IPS-20b (cell line): ENCODE data around the gene PDE8B.

Experiments used
- H3K27ac ChIP-seq: one replicate; pipeline ENCODE4 v1.5.1; 2013; ENCODE audit warnings: low read length
- H3K27me3 ChIP-seq: 2 replicates; pipeline ENCODE4 v1.6.1; 2013; ENCODE audit warnings: mild to moderate bottlenecking, low read length, inconsistent platforms; ENCODE audit not compliant: insufficient read depth
- H3K36me3 ChIP-seq: 2 replicates; pipeline ENCODE4 v1.6.1; 2013; ENCODE audit warnings: low read depth, mild to moderate bottlenecking, inconsistent platforms, low read length, moderate library complexity; ENCODE audit not compliant: insufficient read depth
- H3K4me1 ChIP-seq: 2 replicates; pipeline ENCODE4 v1.6.1; 2013; ENCODE audit warnings: mild to moderate bottlenecking, control low read depth, inconsistent platforms, low read length, moderate library complexity; ENCODE audit not compliant: insufficient read depth
- H3K4me3 ChIP-seq: 2 replicates; pipeline ENCODE4 v1.5.1; 2013; ENCODE audit warnings: mild to moderate bottlenecking, low read length, inconsistent platforms
- H3K9ac ChIP-seq: 2 replicates; pipeline ENCODE4 v1.6.1; 2013; ENCODE audit warnings: low read depth, mild to moderate bottlenecking, inconsistent platforms, low read length, moderate library complexity
- H3K9me3 ChIP-seq: 2 replicates; pipeline ENCODE4 v1.6.1; 2013; ENCODE audit warnings: mild to moderate bottlenecking, low read depth, low read length, inconsistent platforms; ENCODE audit not compliant: insufficient read depth

Gene PDE8B

DNA sequence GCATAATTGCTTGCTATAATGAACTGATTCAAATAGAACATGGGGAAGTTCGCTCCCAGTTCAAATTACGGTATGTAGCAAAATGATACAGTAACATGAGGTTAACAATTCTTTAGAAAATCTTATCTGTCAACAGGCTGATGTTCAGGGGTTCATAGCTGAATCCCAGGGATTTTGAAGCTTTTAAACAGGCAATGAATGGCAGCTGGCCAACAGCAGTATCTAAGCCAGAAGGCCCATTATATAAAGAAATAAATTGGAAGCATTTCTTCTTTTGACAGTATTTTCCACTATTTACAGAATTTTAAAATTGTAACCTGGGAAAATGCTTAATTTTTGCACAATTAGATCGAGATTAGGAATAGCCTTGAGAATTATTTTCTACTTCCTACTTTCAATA, 126.8 kb downstream of the PDE8B start:
- Histone ChIP-seq H3K9ac (no peak overlapping the region), H3K27ac (no peak overlapping the region), H3K36me3 (no peaks in the 10 kb centered on the region)

DNA sequence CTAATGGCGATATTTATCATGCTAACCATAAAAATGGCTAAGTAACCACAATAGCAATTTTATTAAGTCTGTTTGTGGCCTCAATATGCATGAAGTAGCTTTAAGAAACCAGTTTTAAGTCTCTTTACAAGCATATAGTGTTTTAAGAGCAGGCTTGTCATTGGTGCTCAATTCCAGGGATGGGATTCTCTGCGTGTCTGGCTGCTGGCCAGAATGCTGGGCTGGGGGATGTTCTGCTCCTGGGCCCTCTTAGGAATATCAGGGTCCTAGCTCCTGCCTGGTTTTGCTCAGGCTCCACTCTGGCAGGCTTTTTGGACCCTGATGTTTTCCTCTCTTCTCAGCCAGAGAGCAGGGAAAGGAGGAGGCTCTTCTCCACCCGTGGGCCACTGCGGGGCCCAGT, 127.2 kb downstream of the PDE8B start:
- H3K27me3 ChIP-seq, result no peaks in the 10 kb centered on the region
- no peak overlapping the region for H3K4me3 ChIP-seq
- no peak overlapping the region for H3K27ac ChIP-seq
- peaks cover 21% of the 10 kb centered on the region for H3K4me1 ChIP-seq
- H3K36me3 ChIP-seq, result no peaks in the 10 kb centered on the region
- no peak overlapping the region for H3K9ac ChIP-seq
- H3K9me3 ChIP-seq, result no peaks in the 10 kb centered on the region

More for the DNA sequence above, 126.8 kb downstream of the PDE8B start:
- no peaks in the 10 kb centered on the region for H3K9me3 ChIP-seq
- no peaks in the 10 kb centered on the region for H3K27me3 ChIP-seq
- H3K4me1 ChIP-seq, result peaks cover 21% of the 10 kb centered on the region
- H3K4me3 ChIP-seq, result no peak overlapping the region

DNA sequence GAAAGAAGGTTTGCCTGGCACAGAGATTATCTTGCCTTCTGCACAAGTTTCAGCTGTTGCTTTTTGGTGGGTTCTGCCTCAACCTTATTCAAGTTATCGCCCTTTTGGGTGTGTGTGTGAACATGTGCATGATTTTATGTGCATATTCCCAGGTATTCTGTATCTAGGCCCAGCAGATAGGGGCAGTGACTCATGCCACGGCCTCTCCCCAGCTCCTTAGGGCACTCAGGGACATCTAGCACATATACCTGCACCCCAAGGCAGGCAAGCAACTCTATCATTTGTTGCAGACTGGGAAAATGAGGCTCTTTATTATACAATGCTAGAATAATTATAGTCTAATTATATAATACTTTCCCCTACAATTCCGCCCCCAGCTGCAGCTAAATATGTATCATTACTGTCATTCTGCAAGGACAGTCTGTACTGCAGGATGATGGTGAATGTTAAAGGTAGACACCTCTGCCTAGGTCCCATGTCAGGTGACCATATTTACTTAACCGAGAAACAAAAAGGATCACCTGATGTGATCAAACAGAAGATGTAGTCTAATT, 128.9 kb downstream of the PDE8B start:
- Histone ChIP-seq H3K27me3 (no peaks in the 10 kb centered on the region), H3K36me3 (no peaks in the 10 kb centered on the region), H3K4me3 (no peak overlapping the region), H3K4me1 (peaks cover 8% of the 10 kb centered on the region), H3K9me3 (no peaks in the 10 kb centered on the region), H3K27ac (no peak overlapping the region), H3K9ac (no peak overlapping the region)

DNA sequence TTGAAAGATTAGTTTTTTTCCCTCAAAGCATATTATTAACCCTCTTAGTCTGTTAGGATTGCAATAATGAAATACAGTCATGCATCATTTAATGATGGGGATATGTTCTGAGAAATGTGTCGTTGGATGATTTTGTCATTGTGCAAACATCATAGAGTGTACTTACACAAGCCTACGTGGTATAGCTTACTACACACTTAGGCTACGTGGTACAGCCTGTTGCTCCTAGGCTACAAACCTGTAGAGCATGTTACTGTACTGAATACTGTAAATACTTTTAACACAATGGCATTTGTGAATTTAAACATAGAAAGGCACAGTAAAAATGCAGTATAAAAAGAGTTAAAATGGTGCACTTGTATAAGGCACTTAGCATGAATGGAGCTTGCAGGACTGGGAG, 132.7 kb downstream of the PDE8B start:
- Histone ChIP-seq H3K4me3 (no peak overlapping the region), H3K36me3 (no peaks in the 10 kb centered on the region), H3K27ac (no peak overlapping the region)

DNA sequence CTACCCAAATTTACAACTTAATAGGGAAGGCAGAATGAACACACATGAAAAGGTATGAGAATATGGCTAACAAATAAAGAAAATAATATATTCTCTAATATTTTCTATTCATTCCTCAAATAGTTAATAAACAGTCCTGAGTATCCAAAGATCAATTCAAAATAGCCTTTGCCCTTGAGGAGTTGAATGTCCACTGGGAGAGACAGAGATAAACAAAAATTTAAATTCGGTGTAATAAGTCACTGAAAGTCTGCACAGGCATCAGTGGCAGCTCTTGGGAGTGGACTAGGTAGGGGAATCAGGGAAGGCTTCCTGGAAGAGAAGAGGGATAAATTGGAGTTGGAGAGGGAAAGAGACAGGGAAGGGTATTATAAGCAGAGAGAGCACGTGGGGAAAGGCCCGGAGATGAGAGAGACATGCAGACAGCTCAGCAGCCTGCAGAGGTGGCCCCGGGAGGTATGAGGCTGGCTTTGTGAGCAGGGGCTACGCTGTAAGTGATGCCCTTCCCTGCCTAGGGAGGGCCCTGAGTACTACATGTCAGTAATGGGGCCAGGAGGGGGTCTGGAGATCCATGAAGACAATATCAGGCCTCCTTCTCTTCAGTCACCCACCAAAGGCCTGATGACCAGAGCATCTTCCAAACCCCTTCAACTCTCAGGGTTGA, 137.1 kb downstream of the PDE8B start:
- Histone ChIP-seq H3K4me3 (no peak overlapping the region), H3K9me3 (no peaks in the 10 kb centered on the region), H3K4me1 (no peaks in the 10 kb centered on the region)

More for the DNA sequence above, 132.7 kb downstream of the PDE8B start:
- H3K9ac ChIP-seq, result no peak overlapping the region
- no peaks in the 10 kb centered on the region for H3K27me3 ChIP-seq
- no peaks in the 10 kb centered on the region for H3K9me3 ChIP-seq
- H3K4me1 ChIP-seq, result no peaks in the 10 kb centered on the region; the same call in 1 of the 2 replicates

DNA sequence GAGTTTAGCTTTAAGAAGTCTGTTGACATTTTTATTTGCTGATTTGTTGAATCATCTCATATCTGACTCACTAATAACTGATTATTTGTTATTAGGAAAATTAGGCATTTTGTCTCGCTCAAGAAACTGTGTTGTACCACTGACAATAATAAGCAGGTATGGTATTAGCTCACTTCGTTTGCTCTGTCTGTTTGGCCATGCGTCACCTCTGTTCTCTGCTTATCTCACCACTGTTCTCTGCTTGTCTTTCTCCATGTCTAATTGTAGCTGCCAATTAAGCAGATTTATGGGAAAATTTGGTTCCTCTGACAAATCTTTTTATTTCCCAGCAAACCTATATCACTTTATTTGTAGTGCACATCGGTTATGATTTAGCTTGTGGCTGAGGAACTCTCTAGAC, 142.8 kb downstream of the PDE8B start:
- Histone ChIP-seq H3K9me3 (no peaks in the 10 kb centered on the region), H3K4me3 (no peak overlapping the region), H3K9ac (no peak overlapping the region), H3K4me1 (no peaks in the 10 kb centered on the region; the same call in 1 of the 2 replicates), H3K27me3 (no peaks in the 10 kb centered on the region), H3K27ac (no peak overlapping the region), H3K36me3 (no peaks in the 10 kb centered on the region)

More for the DNA sequence above, 137.1 kb downstream of the PDE8B start:
- H3K27me3 ChIP-seq, result no peaks in the 10 kb centered on the region
- no peaks in the 10 kb centered on the region for H3K36me3 ChIP-seq
- no peak overlapping the region for H3K9ac ChIP-seq
- no peak overlapping the region for H3K27ac ChIP-seq

DNA sequence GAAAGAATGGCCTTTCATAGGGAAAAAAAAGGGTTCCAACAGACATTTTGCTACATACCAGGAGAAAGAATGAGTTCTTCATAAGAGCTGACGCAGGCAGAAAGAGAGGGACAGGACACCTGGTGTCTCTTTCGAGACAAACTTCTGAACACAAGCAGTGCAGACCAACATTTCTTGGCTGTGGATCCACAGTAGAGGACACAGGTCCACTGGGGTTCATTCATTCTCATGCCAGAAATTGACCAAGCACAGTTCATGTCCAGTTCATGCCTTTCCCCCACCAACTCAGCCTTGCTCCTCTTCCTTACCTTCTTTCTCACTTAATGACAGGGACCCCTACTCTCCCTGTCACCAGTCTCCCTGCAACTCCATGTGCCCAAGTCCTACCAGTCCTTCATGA, 144.0 kb downstream of the PDE8B start:
- H3K27ac ChIP-seq, result no peak overlapping the region
- no peaks in the 10 kb centered on the region for H3K9me3 ChIP-seq
- no peaks in the 10 kb centered on the region; the same call in 1 of the 2 replicates for H3K4me1 ChIP-seq
- no peaks in the 10 kb centered on the region for H3K36me3 ChIP-seq
- no peak overlapping the region for H3K4me3 ChIP-seq
- no peak overlapping the region for H3K9ac ChIP-seq
- H3K27me3 ChIP-seq, result no peaks in the 10 kb centered on the region

DNA sequence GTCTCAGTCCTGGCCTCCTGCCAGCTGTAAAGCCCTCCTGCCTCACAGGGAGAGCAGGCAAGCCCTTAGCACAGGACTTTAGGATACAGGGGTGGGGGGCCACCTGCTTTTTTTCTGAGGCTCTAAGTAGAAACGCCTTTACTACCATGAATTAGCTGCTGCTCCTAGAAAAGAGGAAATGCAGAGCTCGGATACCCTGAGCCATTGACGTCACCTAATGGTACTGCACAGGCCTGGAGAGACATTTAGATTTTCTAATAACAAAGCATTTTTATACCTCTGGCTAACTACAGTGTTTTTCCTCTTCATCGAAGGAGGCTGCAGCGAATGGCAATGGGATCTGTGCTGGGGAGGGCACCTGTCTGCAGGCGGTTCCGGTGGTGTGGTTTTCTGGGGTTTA, 144.6 kb downstream of the PDE8B start:
- H3K4me3 ChIP-seq, result no peak overlapping the region
- H3K27me3 ChIP-seq, result no peaks in the 10 kb centered on the region
- no peaks in the 10 kb centered on the region; the same call in 1 of the 2 replicates for H3K4me1 ChIP-seq
- H3K36me3 ChIP-seq, result no peaks in the 10 kb centered on the region
- H3K27ac ChIP-seq, result no peak overlapping the region
- H3K9me3 ChIP-seq, result no peaks in the 10 kb centered on the region
- H3K9ac ChIP-seq, result no peak overlapping the region

DNA sequence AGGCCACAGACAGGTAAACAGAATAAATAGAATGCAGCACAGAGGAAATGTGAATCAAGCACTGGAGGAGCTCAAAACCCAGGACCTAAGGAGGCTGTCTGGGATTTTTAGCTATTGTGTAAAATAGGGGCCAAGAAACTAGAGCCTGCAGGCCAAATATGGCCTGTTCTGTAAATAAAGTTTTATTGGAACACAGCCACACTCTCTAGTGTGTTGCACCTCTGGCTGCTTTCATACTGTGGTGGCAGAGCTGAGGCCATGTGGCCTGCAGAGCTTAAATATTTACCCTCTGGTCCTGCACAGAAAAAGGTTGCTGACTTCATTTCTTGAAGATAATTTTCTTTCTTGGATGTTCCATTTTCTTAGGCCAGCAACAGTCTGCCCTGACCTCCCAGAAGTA, 145.3 kb downstream of the PDE8B start:
- Histone ChIP-seq H3K9ac (no peak overlapping the region), H3K36me3 (no peaks in the 10 kb centered on the region), H3K4me1 (no peaks in the 10 kb centered on the region; the same call in 1 of the 2 replicates), H3K4me3 (no peak overlapping the region), H3K27me3 (no peaks in the 10 kb centered on the region), H3K27ac (no peak overlapping the region), H3K9me3 (no peaks in the 10 kb centered on the region)

DNA sequence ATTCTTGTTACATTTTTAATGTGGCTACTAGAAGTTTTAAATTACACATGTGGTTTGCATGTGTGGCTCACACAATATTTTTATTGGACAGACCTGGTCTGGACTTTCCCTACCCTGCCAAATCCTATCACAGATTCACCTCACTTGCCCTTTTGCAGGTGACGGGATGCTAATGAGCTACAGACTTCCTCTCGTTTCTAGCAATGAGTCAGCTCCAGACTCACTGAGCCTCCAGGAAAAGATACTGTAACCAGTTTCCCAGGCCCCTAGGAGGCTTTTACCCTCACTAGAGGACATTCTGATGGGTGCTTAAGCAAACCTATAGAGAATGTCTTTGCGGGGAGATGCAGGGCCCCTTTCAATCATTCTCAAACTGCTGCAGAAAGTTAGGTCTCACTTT, 146.3 kb downstream of the PDE8B start:
- H3K4me3 ChIP-seq, result no peak overlapping the region

DNA sequence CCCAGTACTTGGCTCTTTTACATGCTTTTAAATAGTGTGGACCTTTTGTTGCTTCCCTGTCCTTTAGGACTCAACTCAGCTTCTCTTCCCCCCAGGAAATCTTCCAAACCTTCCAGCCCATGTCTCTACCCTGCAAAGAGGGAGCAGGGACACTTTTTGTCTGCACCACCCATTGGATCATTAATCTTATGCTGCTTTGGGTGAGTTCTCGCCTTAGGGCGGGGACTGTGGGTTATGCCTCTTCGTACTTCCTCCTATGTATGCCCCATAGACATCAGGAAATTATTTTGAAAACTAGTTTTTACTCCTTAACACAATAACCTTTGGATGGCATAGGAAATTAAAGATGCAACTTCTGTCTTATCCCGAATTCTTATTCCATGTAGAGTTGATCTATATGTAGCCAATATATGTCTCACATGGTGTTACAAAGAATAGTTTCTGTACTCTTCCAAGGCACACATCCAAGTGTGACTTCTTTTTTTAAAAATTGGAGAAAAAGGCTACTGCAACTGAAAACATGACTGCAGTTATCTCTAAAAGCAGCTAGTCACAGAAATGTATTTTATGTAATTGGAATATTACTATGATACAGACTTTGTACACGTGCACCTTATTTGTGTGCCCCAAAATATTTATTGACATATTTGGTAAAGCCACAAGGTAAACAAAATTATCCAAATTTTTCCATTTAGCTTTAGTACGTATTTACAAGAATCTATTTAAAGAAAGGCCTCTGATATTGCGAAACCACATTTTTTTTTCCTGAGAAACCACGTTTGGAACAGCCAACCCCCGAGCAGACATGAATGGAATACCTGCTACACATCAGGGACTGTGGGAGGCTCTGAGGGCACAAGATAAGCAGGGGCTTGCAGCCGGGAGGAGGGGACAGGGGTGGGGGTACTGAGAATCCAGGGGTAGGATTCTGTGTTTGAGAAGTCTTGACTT, 148.1 kb downstream of the PDE8B start:
- H3K36me3 ChIP-seq, result no peaks in the 10 kb centered on the region
- H3K9ac ChIP-seq, result no peak overlapping the region
- no peak overlapping the region for H3K4me3 ChIP-seq
- no peak overlapping the region for H3K27ac ChIP-seq
- H3K9me3 ChIP-seq, result no peaks in the 10 kb centered on the region
- no peaks in the 10 kb centered on the region for H3K27me3 ChIP-seq
- H3K4me1 ChIP-seq, result no peaks in the 10 kb centered on the region; the same call in 1 of the 2 replicates

More for the DNA sequence above, 146.3 kb downstream of the PDE8B start:
- H3K36me3 ChIP-seq, result no peaks in the 10 kb centered on the region
- H3K4me1 ChIP-seq, result no peaks in the 10 kb centered on the region; the same call in 1 of the 2 replicates
- no peaks in the 10 kb centered on the region for H3K9me3 ChIP-seq
- H3K9ac ChIP-seq, result no peak overlapping the region
- no peaks in the 10 kb centered on the region for H3K27me3 ChIP-seq
- no peak overlapping the region for H3K27ac ChIP-seq
